Activated T-cell treated with anti-CD3 and anti-CD28 coated beads, Interleukin-2, amount 50 U/mL, for 4 hours (primary cell): Measurements from ENCODE around the gene NFASC. TPM values are rescaled to one million over a fixed set of nuclear protein-coding genes. Genes with fewer than 3 reads are reported as not detected.

Experiments used
- ATAC-seq, 2 donors: fragments of 200-7000 bp; cut with Tn5 transposase; one replicate each; pipeline ENCODE4 v1.10.0; 2021
- DNase-seq: peaks from one replicate; pipeline ENCODE4 v3.0.0-alpha.2; 2020
- H3K27me3 Mint-ChIP-seq: one replicate; pipeline ENCODE4 v1.8.0; 2021; ENCODE audit warnings: low read depth, mixed read lengths
- H3K36me3 Mint-ChIP-seq: one replicate; pipeline ENCODE4 v1.8.0; 2022; ENCODE audit warnings: mixed read lengths; ENCODE audit not compliant: insufficient read depth
- H3K4me1 Mint-ChIP-seq: one replicate; pipeline ENCODE4 v1.8.0; 2021; ENCODE audit warnings: low read depth, mixed read lengths
- H3K4me3 Mint-ChIP-seq: one replicate; pipeline ENCODE4 v1.8.0; 2021; ENCODE audit warnings: mild to moderate bottlenecking, moderate library complexity, mixed read lengths
- H3K9me3 Mint-ChIP-seq: one replicate; pipeline ENCODE4 v1.8.0; 2021; ENCODE audit warnings: mixed read lengths
- total RNA-seq, 3 donors: library from RNA; stranded (reverse); gene quantifications; one replicate each; pipeline ENCODE4 v1.2.1, GENCODE V29; 2021

NFASC gene
- total RNA-seq, 3 donors from 2014 or later, result 0.13 to 0.41 (median 0.13) TPM

- Mint-ChIP-seq H3K4me3 (no peak overlapping the region), H3K36me3 (no peaks in the 10 kb centered on the region), H3K9me3 (no peaks in the 10 kb centered on the region), H3K4me1 (no peaks in the 10 kb centered on the region), H3K27me3 (peaks cover 29% of the 10 kb centered on the region)
- DNase-seq, result no peak
- no peak for ATAC-seq
Observed at GRCh38 chr1:205047764-205048231, 177.1 kb downstream of the NFASC start.

DNA sequence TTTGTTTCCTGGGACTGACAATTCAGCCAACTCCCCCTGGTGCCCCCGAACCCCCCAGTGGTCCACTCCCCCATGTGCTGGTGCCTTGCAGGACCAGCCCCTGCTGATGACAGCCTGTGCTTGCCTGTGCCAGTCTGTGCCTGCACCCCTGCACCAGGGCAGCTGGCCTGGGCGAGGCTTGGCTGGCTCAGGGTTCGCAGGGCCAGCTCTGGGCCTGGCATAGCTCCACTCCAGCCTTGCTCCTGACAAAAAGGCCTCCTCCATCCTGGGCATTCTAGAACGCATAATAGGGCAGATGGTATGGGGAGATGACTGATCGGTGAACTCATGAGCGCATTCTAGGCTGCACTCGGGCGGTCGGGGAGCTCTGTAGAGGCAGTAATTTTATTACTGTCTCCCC is 177.7 kb downstream of the NFASC start:
- ATAC-seq (no peak), DNase-seq (no peak)
- Mint-ChIP-seq H3K4me1 (no peaks in the 10 kb centered on the region), H3K4me3 (no peak overlapping the region), H3K9me3 (no peaks in the 10 kb centered on the region), H3K27me3 (peaks cover 31% of the 10 kb centered on the region), H3K36me3 (no peaks in the 10 kb centered on the region)

DNA sequence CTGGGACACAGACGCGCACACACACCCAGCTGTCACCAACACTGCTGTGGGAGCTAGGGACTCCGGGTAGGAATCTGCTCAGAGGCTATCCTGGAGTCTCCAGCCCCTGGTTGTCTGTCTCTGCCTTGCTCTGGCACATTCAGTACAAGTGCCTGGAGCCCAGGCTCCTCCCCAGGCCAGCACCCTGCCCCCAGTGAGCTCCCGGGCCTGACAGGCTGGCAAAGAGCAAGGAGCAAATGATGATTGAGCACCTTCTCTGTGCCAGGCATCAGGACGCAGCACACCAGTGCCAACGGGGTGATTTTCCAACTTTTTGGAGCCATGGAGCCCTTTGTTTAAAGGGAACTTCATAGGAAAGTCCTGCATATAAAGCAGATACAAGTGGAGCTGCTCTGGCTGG is 178.8 kb downstream of the NFASC start:
- Mint-ChIP-seq H3K27me3 (peaks cover 24% of the 10 kb centered on the region), H3K9me3 (no peaks in the 10 kb centered on the region), H3K4me1 (no peaks in the 10 kb centered on the region), H3K36me3 (no peaks in the 10 kb centered on the region), H3K4me3 (no peak overlapping the region)
- DNase-seq (no peak), ATAC-seq (no peak)

DNA sequence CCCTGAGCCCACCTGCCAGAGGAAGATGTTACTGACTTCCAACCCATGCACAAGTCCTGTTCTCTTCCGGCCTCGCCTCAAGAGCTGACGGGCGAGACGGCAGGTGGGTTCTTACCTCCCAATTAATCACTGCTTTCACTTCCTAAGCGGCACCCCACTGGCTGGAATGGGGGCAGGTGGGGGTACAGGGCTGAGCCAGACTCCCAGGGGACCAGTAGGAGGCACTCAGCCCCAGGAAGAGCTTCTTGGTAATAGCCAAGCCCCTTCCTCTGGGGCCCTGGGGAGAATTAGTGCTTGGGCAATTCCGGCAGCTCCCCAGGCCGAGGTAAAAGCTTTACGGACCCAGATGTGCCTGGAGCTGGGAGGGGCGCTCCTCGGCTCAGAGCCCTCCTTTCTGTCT is 182.0 kb downstream of the NFASC start:
- no peak overlapping the region for H3K4me3 Mint-ChIP-seq
- ATAC-seq (no peak), DNase-seq (no peak)
- no peaks in the 10 kb centered on the region for H3K9me3 Mint-ChIP-seq
- H3K27me3 Mint-ChIP-seq, result peaks cover 9% of the 10 kb centered on the region
- H3K36me3 Mint-ChIP-seq, result no peaks in the 10 kb centered on the region
- H3K4me1 Mint-ChIP-seq, result no peaks in the 10 kb centered on the region

DNA sequence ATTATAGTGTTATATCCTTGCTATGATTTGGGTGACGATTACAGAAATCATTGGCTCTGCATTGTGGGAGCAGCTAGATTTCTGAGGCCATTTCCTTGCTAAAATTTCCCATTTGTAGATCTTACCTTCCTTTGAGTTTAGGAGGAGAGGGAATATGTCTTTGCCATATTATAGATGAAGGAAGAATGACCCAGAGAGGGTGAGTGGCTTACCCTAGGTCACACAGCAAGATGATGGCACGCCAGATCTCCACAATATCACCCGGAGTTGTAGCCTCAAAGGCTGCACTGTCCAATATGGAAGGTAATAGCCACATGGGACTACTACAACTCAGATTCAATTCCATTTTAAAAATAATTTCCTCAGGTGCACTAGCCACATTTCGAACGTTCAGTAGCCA is 182.6 kb downstream of the NFASC start:
- Mint-ChIP-seq H3K9me3 (no peaks in the 10 kb centered on the region), H3K4me1 (no peaks in the 10 kb centered on the region), H3K27me3 (peaks cover 6% of the 10 kb centered on the region), H3K4me3 (no peak overlapping the region), H3K36me3 (no peaks in the 10 kb centered on the region)
- ATAC-seq (no peak), DNase-seq (no peak)

DNA sequence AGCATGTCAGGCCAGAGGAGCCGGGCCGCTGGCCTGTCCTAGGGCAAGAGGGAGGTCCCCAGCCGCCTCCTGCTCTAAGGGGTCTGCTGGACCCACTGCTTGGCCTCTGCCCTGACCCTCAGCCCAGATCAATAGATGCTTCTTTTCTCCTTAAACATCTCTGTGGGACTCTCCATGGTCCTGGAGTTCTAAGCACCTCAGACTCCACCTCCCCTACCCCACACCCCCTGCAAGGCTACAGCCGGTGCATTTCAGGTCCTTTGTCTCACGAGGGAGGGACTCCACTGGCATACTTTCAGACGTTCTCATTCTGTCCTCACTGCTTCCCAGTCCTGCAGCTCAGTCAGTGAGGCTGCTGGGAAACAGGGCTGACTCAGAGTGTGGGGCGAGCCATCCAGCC is 183.4 kb downstream of the NFASC start:
- H3K9me3 Mint-ChIP-seq, result no peaks in the 10 kb centered on the region
- no peak for DNase-seq
- H3K27me3 Mint-ChIP-seq, result peaks cover 6% of the 10 kb centered on the region
- H3K4me3 Mint-ChIP-seq, result no peak overlapping the region
- H3K4me1 Mint-ChIP-seq, result no peaks in the 10 kb centered on the region
- no peak for ATAC-seq
- H3K36me3 Mint-ChIP-seq, result no peaks in the 10 kb centered on the region

DNA sequence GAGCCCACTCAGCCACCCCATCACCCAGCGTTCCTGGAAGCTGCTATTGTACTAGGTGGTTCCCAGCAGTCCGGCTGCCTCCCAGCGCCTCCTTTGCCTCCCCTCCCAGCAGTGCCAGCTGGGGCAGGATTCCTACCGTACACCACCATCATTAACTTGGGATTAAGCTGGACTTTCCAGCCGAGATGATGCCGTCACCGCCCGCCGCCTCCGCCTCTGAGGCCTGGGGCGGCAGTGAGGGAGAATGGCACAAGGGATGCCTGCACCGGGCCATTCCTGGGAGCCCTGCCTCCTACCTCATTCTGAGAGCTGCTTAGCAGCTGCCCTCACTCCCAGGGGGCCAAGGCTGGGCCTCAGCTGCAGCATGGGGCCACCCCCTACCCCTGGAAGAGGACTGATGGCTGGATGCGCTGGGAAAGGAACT is 185.5 kb downstream of the NFASC start:
- Mint-ChIP-seq H3K27me3 (peaks cover 6% of the 10 kb centered on the region), H3K4me3 (no peak overlapping the region), H3K4me1 (no peaks in the 10 kb centered on the region), H3K9me3 (no peaks in the 10 kb centered on the region), H3K36me3 (no peaks in the 10 kb centered on the region)
- ATAC-seq (no peak), DNase-seq (no peak)

DNA sequence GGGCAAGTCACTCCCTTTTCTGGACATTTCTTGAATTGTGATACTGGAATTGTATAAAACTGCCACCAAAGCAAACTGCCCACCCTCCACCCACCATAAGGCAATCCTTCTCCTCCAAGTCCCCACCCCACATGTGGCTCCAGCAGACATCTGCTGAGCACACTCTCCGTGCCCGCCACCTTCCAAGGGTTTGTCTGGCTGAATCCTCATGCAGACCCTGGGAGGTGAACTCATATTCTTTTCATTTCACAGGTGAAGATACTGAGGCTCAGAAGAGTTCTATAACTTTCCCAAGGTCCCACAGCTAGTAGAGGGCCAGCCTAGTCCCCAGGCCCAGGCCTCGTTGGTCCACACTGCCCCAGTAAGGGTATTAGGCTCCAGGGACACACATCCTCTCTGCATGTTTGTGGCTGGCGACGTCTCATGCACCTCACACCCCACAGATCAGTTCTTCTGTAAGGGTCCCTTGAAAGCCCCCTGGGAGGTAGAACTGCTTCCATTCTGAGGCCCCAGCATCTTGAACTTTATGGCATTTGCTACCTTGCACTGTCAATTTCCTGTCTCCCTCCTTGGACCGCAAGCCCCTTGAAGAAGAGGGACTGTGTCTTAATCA is 186.4 kb downstream of the NFASC start:
- ATAC-seq (no peak), DNase-seq (no peak)
- Mint-ChIP-seq H3K9me3 (no peaks in the 10 kb centered on the region), H3K4me1 (no peaks in the 10 kb centered on the region), H3K36me3 (no peaks in the 10 kb centered on the region), H3K27me3 (peaks cover 6% of the 10 kb centered on the region), H3K4me3 (no peak overlapping the region)

DNA sequence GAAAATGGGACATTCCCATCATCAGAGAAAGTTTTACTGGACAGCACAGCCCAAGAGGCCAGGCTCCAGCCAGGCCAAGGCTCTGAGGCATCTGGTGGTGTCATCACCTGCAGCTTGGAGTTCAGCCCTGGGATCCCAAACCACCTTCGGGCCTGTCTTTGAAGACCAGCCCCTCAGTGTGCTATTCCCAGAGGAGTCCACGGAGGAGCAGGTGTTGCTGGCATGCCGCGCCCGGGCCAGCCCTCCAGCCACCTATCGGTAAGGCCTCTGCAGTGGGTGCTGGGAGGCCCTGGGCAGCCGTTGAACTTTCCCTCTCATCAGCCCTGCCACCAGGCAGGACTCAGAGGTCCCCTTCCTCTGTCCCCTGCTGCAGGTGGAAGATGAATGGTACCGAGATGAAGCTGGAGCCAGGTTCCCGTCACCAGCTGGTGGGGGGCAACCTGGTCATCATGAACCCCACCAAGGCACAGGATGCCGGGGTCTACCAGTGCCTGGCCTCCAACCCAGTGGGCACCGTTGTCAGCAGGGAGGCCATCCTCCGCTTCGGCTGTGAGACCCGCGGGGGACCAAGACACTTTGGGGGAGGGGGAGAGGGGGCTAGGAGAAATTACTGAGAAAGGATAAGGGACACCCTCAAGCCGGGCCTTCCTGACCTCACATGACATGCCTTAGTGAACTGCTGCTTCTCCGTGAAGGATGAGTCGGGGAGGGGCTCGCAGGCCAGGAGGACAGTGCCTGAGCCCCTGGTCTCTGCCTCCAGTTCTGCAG is 187.3 kb downstream of the NFASC start:
- Mint-ChIP-seq H3K4me3 (no peak overlapping the region), H3K9me3 (no peaks in the 10 kb centered on the region), H3K27me3 (peaks cover 6% of the 10 kb centered on the region), H3K4me1 (no peaks in the 10 kb centered on the region), H3K36me3 (no peaks in the 10 kb centered on the region)
- ATAC-seq, result no peak
- DNase-seq, result no peak

- H3K9me3 Mint-ChIP-seq, result no peaks in the 10 kb centered on the region
- H3K27me3 Mint-ChIP-seq, result peaks cover 4% of the 10 kb centered on the region
- DNase-seq, result no peak
- H3K4me1 Mint-ChIP-seq, result no peaks in the 10 kb centered on the region
- no peaks in the 10 kb centered on the region for H3K36me3 Mint-ChIP-seq
- ATAC-seq, result no peak
- no peak overlapping the region for H3K4me3 Mint-ChIP-seq
Observed at GRCh38 chr1:205058853-205059252, 188.2 kb downstream of the NFASC start.

DNA sequence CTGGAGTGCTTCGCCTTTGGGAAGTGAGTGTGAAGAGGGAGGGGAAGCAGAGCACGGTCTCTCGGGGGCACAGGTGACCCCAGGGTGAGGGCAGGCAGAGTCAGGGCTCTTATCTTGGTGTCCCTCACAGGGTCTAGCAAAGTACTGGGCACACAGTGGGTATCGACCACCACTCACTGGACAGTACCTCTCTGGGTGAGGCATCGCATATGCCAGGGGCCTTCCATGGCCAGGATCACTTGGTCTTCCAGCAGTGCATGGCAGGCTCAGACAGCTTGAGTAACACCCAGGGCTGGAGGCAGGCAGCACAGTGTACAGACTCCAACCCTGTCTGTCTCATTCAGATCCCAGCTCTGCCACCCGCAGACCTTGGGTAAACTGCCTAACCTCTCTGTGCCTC is 189.0 kb downstream of the NFASC start:
- no peaks in the 10 kb centered on the region for H3K4me1 Mint-ChIP-seq
- no peak for DNase-seq
- no peaks in the 10 kb centered on the region for H3K36me3 Mint-ChIP-seq
- peak in 1 of 2 donors; percentile 21 for ATAC-seq
- H3K27me3 Mint-ChIP-seq, result peaks cover 4% of the 10 kb centered on the region
- no peak overlapping the region for H3K4me3 Mint-ChIP-seq
- H3K9me3 Mint-ChIP-seq, result no peaks in the 10 kb centered on the region

GRCh38 chr1:205060746-205061145 is 190.1 kb downstream of the NFASC start:
- ATAC-seq (no peak), DNase-seq (no peak)
- no peaks in the 10 kb centered on the region for H3K27me3 Mint-ChIP-seq
- no peaks in the 10 kb centered on the region for H3K4me1 Mint-ChIP-seq
- no peaks in the 10 kb centered on the region for H3K9me3 Mint-ChIP-seq
- H3K4me3 Mint-ChIP-seq, result no peak overlapping the region
- no peaks in the 10 kb centered on the region for H3K36me3 Mint-ChIP-seq

DNA sequence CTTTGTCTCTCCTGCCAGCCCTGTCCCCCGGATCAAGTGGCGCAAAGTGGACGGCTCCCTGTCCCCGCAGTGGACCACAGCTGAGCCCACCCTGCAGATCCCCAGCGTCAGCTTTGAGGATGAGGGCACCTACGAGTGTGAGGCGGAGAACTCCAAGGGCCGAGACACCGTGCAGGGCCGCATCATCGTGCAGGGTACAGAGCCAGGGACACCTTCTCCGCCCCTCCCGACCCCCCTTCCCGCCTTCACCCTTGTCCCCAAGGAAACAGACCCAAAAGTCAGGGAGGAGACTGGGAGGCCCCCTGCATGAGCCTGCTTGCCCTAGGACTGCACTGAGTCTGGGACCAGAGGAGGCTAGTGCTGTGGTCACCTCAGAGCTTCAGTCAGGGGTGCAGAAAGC is 190.6 kb downstream of the NFASC start:
- Mint-ChIP-seq H3K4me1 (no peaks in the 10 kb centered on the region), H3K9me3 (no peaks in the 10 kb centered on the region), H3K27me3 (no peaks in the 10 kb centered on the region), H3K36me3 (no peaks in the 10 kb centered on the region), H3K4me3 (no peak overlapping the region)
- DNase-seq, result no peak
- ATAC-seq, result no peak

- DNase-seq (peak; percentile 58), ATAC-seq (peak; percentile 63 to 69)
- H3K4me3 Mint-ChIP-seq, result no peak overlapping the region
- no peaks in the 10 kb centered on the region for H3K9me3 Mint-ChIP-seq
- H3K27me3 Mint-ChIP-seq, result no peaks in the 10 kb centered on the region
- H3K4me1 Mint-ChIP-seq, result no peaks in the 10 kb centered on the region
- no peaks in the 10 kb centered on the region for H3K36me3 Mint-ChIP-seq
Observed at GRCh38 chr1:205061665-205062069, 191.0 kb downstream of the NFASC start.

GRCh38 chr1:205062319-205062718 is 191.7 kb downstream of the NFASC start:
- H3K27me3 Mint-ChIP-seq, result no peaks in the 10 kb centered on the region
- H3K4me1 Mint-ChIP-seq, result no peaks in the 10 kb centered on the region
- no peak overlapping the region for H3K4me3 Mint-ChIP-seq
- ATAC-seq (no peak), DNase-seq (no peak)
- H3K36me3 Mint-ChIP-seq, result no peaks in the 10 kb centered on the region
- H3K9me3 Mint-ChIP-seq, result no peaks in the 10 kb centered on the region
